H9 (cell line): ENCODE data around the gene MMP24OS. TPM values are rescaled to one million over a fixed set of nuclear protein-coding genes. Genes with fewer than 3 reads are reported as not detected.
"Not testable (repeated sequence)": the region's sequence is repeated elsewhere in the genome, so short reads cannot be mapped to it uniquely, and the experiment has no call there.

Source experiments
- DNase-seq: peaks from one replicate; pipeline ENCODE4 v3.0.0-alpha.2; 2017
- H2AFZ ChIP-seq: one replicate; pipeline ENCODE4 v1.6.1; 2013; ENCODE audit warnings: mild to moderate bottlenecking, low read length, control low read depth, moderate library complexity
- H2AK5ac ChIP-seq: 2 replicates; pipeline ENCODE4 v1.6.1; 2013; ENCODE audit warnings: low read length, control low read depth, mixed read lengths; ENCODE audit not compliant: insufficient read length
- H2BK120ac ChIP-seq: one replicate; pipeline ENCODE4 v1.6.1; 2013; ENCODE audit warnings: low read depth, mild to moderate bottlenecking, low read length, control low read depth, inconsistent platforms; ENCODE audit not compliant: poor library complexity, severe bottlenecking
- H2BK12ac ChIP-seq: 2 replicates; pipeline ENCODE4 v1.6.1; 2013; ENCODE audit warnings: low read length, control low read depth, mixed read lengths, low read depth; ENCODE audit not compliant: insufficient read length
- H2BK15ac ChIP-seq: 2 replicates; pipeline ENCODE4 v1.6.1; 2013; ENCODE audit warnings: low read depth, low read length, control low read depth
- H2BK20ac ChIP-seq: one replicate; pipeline ENCODE4 v1.6.1; 2013; ENCODE audit warnings: low read depth, mild to moderate bottlenecking, low read length, control low read depth, inconsistent platforms; ENCODE audit not compliant: poor library complexity, severe bottlenecking
- H2BK5ac ChIP-seq: 2 replicates; pipeline ENCODE4 v1.6.1; 2013; ENCODE audit warnings: low read length, control low read depth, mixed read lengths; ENCODE audit not compliant: insufficient read length
- H3K14ac ChIP-seq: 2 replicates; pipeline ENCODE4 v1.6.1; 2013; ENCODE audit warnings: low read length, control low read depth; ENCODE audit not compliant: insufficient read depth
- H3K18ac ChIP-seq: 2 replicates; pipeline ENCODE4 v1.6.1; 2013; ENCODE audit warnings: low read depth, mild to moderate bottlenecking, mixed read lengths, low read length, control low read depth; ENCODE audit not compliant: insufficient read length
- H3K23ac ChIP-seq: 2 replicates; pipeline ENCODE4 v1.6.1; 2013; ENCODE audit warnings: low read length, control low read depth, mixed read lengths, low read depth; ENCODE audit not compliant: insufficient read length
- H3K23me2 ChIP-seq: 2 replicates; pipeline ENCODE4 v1.6.1; 2013; ENCODE audit warnings: low read depth, mild to moderate bottlenecking, mixed read lengths, low read length, control low read depth; ENCODE audit not compliant: insufficient read length, poor library complexity, severe bottlenecking
- H3K27ac ChIP-seq: 2 replicates; pipeline ENCODE4 v1.5.1; 2013; ENCODE audit warnings: low read length, control low read depth, mixed read lengths, low read depth; ENCODE audit not compliant: insufficient read length
- H3K27me3 ChIP-seq: 2 replicates; pipeline ENCODE4 v1.6.1; 2013; ENCODE audit warnings: low read length, control low read depth, inconsistent platforms; ENCODE audit not compliant: insufficient read depth
- H3K4ac ChIP-seq: 2 replicates; pipeline ENCODE4 v1.6.1; 2013; ENCODE audit warnings: low read depth, mild to moderate bottlenecking, control low read depth, inconsistent platforms, low read length, moderate library complexity
- H3K4me1 ChIP-seq: 2 replicates; pipeline ENCODE4 v1.6.1; 2013; ENCODE audit warnings: low read length, control low read depth, inconsistent platforms; ENCODE audit not compliant: insufficient read depth
- H3K4me2 ChIP-seq: 2 replicates; pipeline ENCODE4 v1.6.1; 2013; ENCODE audit warnings: low read length, control low read depth, mixed read lengths; ENCODE audit not compliant: insufficient read length, insufficient read depth
- H3K56ac ChIP-seq: 2 replicates; pipeline ENCODE4 v1.6.1; 2013; ENCODE audit warnings: low read depth, mild to moderate bottlenecking, mixed read lengths, low read length, control low read depth; ENCODE audit not compliant: insufficient read length
- H3K79me1 ChIP-seq: 2 replicates; pipeline ENCODE4 v1.6.1; 2013; ENCODE audit warnings: low read depth, mild to moderate bottlenecking, moderate library complexity, low read length, control low read depth, inconsistent platforms; ENCODE audit not compliant: insufficient read depth, poor library complexity, severe bottlenecking
- H3K79me2 ChIP-seq: 2 replicates; pipeline ENCODE4 v1.6.1; 2013; ENCODE audit warnings: low read length, control low read depth, inconsistent platforms; ENCODE audit not compliant: insufficient read depth
- H3K9ac ChIP-seq: 2 replicates; pipeline ENCODE4 v1.6.1; 2013; ENCODE audit warnings: low read length, control low read depth, mixed read lengths; ENCODE audit not compliant: insufficient read length; ENCODE audit errors: extremely low read depth
- H3K9me3 ChIP-seq: one replicate; pipeline ENCODE4 v1.6.1; 2013; ENCODE audit warnings: low read depth, low read length, inconsistent platforms; ENCODE audit not compliant: control insufficient read depth
- H3T11ph ChIP-seq: one replicate; pipeline ENCODE4 v1.6.1; 2013; ENCODE audit warnings: mild to moderate bottlenecking, low read length, control low read depth, inconsistent platforms
- H4K20me1 ChIP-seq: one replicate; pipeline ENCODE4 v1.6.1; 2013; ENCODE audit not compliant: control insufficient read depth, insufficient read length, insufficient read depth
- H4K5ac ChIP-seq: 2 replicates; pipeline ENCODE4 v1.6.1; 2013; ENCODE audit warnings: low read depth, mild to moderate bottlenecking, mixed read lengths, low read length, control low read depth; ENCODE audit not compliant: insufficient read length
- H4K8ac ChIP-seq: replicated peaks from 2 replicates; pipeline ENCODE4 v1.6.1; 2013; ENCODE audit warnings: low read length, control low read depth, mixed read lengths, low read depth; ENCODE audit not compliant: insufficient read length
- H4K91ac ChIP-seq: 2 replicates; pipeline ENCODE4 v1.6.1; 2013; ENCODE audit warnings: low read depth, mild to moderate bottlenecking, moderate library complexity, mixed read lengths, low read length, control low read depth; ENCODE audit not compliant: insufficient read length
- H3K27ac Mint-ChIP-seq, 3 experiments: 2 replicates in 2 of 3; 3 replicates in 1 of 3; pipeline ENCODE4 v1.8.0; 2020 to 2021; ENCODE audit warnings: mixed read lengths in 3 of 3, mild to moderate bottlenecking in 1 of 3, moderate library complexity in 1 of 3
- H3K27me3 Mint-ChIP-seq: 2 replicates; pipeline ENCODE4 v1.8.0; 2021; ENCODE audit warnings: low read depth, mild to moderate bottlenecking, moderate library complexity, mixed read lengths
- H3K36me3 Mint-ChIP-seq, 3 experiments: 2 replicates in 2 of 3; 3 replicates in 1 of 3; pipeline ENCODE4 v1.8.0; 2020 to 2021; ENCODE audit warnings: low read depth in 3 of 3, mixed read lengths in 3 of 3; ENCODE audit not compliant: insufficient read depth in 1 of 3
- H3K4me1 Mint-ChIP-seq, 2 experiments: 2 replicates each; pipeline ENCODE4 v1.8.0; 2020; ENCODE audit warnings: mixed read lengths in 2 of 2
- H3K4me3 Mint-ChIP-seq, 2 experiments: 2 replicates in 1 of 2; 3 replicates in 1 of 2; pipeline ENCODE4 v1.8.0; 2020 to 2021; ENCODE audit warnings: mild to moderate bottlenecking in 2 of 2, mixed read lengths in 2 of 2, moderate library complexity in 1 of 2
- H3K9me3 Mint-ChIP-seq, 2 experiments: 2 replicates in 1 of 2; 3 replicates in 1 of 2; pipeline ENCODE4 v1.8.0; 2020; ENCODE audit warnings: mild to moderate bottlenecking in 2 of 2, mixed read lengths in 2 of 2, moderate library complexity in 1 of 2
- WGBS: extraction: QIAGEN DNeasy Blood & Tissue Kit; methylation state at CpG from one replicate; pipeline ENCODE4 v1.1.7; 2013; ENCODE audit warnings: missing lambda C conversion rate, low lambda C conversion rate, mixed read lengths; ENCODE audit not compliant: insufficient read length; ENCODE audit errors: extremely low coverage; 5-methylcytosine and 5-hydroxymethylcytosine counted together
- total RNA-seq: library from RNA; stranded (reverse); gene quantifications from 2 replicates; pipeline ENCODE4 v1.2.1, GENCODE V29; 2021
- TF ChIP-seq, protein P1 (sequence below): fragments of 200-600 bp; sonication (generic); conservative IDR thresholded peaks from 3 replicates; pipeline ENCODE4 v1.8.0; 2021; ENCODE audit warnings: antibody characterized with exemption, mild to moderate bottlenecking

MMP24OS gene
- total RNA-seq, 1 experiment from 2014 or later = 43.8 TPM

- H3K4me3 Mint-ChIP-seq = peak overlapping the region; percentile 45 to 73
- H4K91ac ChIP-seq = peak overlapping the region; percentile 93
- H3K27me3 ChIP-seq, H3K9me3 Mint-ChIP-seq, H3K23me2 ChIP-seq, H2AFZ ChIP-seq, H4K20me1 ChIP-seq, H3K9me3 ChIP-seq, H2AK5ac ChIP-seq, H3K79me1 ChIP-seq, H3K23ac ChIP-seq, H3K79me2 ChIP-seq, H2BK15ac ChIP-seq, H3K27me3 Mint-ChIP-seq, H4K8ac ChIP-seq, H2BK20ac ChIP-seq: not testable (repeated sequence)
- peak; percentile 88 for DNase-seq
- H3K36me3 Mint-ChIP-seq = peaks cover 0 to 41% (median 15%) of the 10 kb centered on the region in 3 experiments; a peak in 5 of 7 replicates
- H3K14ac ChIP-seq = peak overlapping the region; percentile 93
- peak overlapping the region; percentile 46 for H4K5ac ChIP-seq
- peak overlapping the region; percentile 91 for H3K4ac ChIP-seq
- peak overlapping the region; percentile 96 for H3K18ac ChIP-seq
- H3K56ac ChIP-seq = peak overlapping the region; percentile 2
- H3K4me1 Mint-ChIP-seq = peaks cover 67 to 69% of the 10 kb centered on the region in 2 experiments
- H2BK5ac ChIP-seq = peak overlapping the region; percentile 91
- TF ChIP-seq, protein P1, sequence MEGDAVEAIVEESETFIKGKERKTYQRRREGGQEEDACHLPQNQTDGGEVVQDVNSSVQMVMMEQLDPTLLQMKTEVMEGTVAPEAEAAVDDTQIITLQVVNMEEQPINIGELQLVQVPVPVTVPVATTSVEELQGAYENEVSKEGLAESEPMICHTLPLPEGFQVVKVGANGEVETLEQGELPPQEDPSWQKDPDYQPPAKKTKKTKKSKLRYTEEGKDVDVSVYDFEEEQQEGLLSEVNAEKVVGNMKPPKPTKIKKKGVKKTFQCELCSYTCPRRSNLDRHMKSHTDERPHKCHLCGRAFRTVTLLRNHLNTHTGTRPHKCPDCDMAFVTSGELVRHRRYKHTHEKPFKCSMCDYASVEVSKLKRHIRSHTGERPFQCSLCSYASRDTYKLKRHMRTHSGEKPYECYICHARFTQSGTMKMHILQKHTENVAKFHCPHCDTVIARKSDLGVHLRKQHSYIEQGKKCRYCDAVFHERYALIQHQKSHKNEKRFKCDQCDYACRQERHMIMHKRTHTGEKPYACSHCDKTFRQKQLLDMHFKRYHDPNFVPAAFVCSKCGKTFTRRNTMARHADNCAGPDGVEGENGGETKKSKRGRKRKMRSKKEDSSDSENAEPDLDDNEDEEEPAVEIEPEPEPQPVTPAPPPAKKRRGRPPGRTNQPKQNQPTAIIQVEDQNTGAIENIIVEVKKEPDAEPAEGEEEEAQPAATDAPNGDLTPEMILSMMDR = peak; percentile 27; the same call in 2 of the 3 replicates
- H3K27ac ChIP-seq = peak overlapping the region; percentile 94
- H2BK120ac ChIP-seq = peak overlapping the region; percentile 61
- H3K4me2 ChIP-seq = peak overlapping the region; percentile 9
- peak overlapping the region; percentile 99 to 100 (median 99) for H3K27ac Mint-ChIP-seq
- H3K9ac ChIP-seq = peak overlapping the region; percentile 54
- peak overlapping the region; percentile 88 for H2BK12ac ChIP-seq
- peaks cover 13% of the 10 kb centered on the region; the same call in 1 of the 2 replicates for H3K4me1 ChIP-seq
- no CpG with 5 or more reads among the region's 8 CpGs for WGBS
- H3T11ph ChIP-seq = peak overlapping the region; percentile 48
Measured at GRCh38 chr20:35262731-35263531, 15.0 kb downstream of the MMP24OS start.

DNA sequence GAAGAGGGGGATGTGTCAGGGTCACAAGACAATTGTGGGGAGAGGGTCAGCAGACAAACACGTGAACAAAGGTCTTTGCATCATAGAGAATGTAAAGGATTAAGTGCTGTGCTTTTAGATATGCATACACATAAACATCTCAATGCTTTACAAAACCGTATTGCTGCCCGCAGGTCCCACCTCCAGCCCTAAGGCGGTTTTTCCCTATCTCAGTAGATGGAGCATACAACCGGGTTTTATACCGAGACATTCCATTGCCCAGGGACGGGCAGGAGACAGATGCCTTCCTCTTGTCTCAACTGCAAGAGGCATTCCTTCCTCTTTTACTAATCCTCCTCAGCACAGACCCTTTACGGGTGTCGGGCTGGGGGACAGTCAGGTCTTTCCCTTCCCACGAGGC lies 15.6 kb downstream of the MMP24OS start:
- not testable (repeated sequence) for H3K14ac ChIP-seq, H3K23me2 ChIP-seq, H2BK20ac ChIP-seq, H2BK120ac ChIP-seq, H3K4ac ChIP-seq, H4K5ac ChIP-seq, H2AFZ ChIP-seq, H3K79me2 ChIP-seq, H3K56ac ChIP-seq, H4K20me1 ChIP-seq, H3K18ac ChIP-seq, H4K91ac ChIP-seq, H2AK5ac ChIP-seq, H3T11ph ChIP-seq, H3K27me3 Mint-ChIP-seq, H3K9me3 ChIP-seq, H4K8ac ChIP-seq, H3K9me3 Mint-ChIP-seq, H3K23ac ChIP-seq, H3K9ac ChIP-seq, H3K79me1 ChIP-seq, H2BK15ac ChIP-seq, H2BK12ac ChIP-seq, H2BK5ac ChIP-seq, H3K4me2 ChIP-seq, H3K27me3 ChIP-seq
- Histone ChIP-seq H3K4me1 (peaks cover 13% of the 10 kb centered on the region; the same call in 1 of the 2 replicates), H3K27ac (peak overlapping the region; percentile 82)
- peaks cover 69 to 75% of the 10 kb centered on the region in 2 experiments for H3K4me1 Mint-ChIP-seq
- no CpG with 5 or more reads among the region's 10 CpGs for WGBS
- H3K36me3 Mint-ChIP-seq = peaks cover 0 to 36% (median 10%) of the 10 kb centered on the region in 3 experiments; a peak in 4 of 7 replicates
- peak overlapping the region; percentile 95 to 99 (median 96); a peak in 6 of 7 replicates for H3K27ac Mint-ChIP-seq
- H3K4me3 Mint-ChIP-seq = peak overlapping the region in 1 of 2 experiments; percentile 63; a peak in 2 of 5 replicates
- DNase-seq = peak; percentile 59
